GM12878 (cell line): ENCODE results near the gene HGS. TPM values are rescaled to one million over a fixed set of nuclear protein-coding genes. Genes with fewer than 3 reads are reported as not detected.

Experiments
- BACH1 ChIP-seq: fragments of 450-650 bp; IDR thresholded peaks from 2 replicates; pipeline ENCODE4 v1.6.1; 2017; ENCODE audit warnings: mild to moderate bottlenecking, borderline replicate concordance
- MTA3 ChIP-seq: IDR thresholded peaks from 2 replicates; pipeline ENCODE4 v1.6.1; 2012; ENCODE audit warnings: low read length, inconsistent platforms, borderline replicate concordance
- PAX5 ChIP-seq: IDR thresholded peaks from 2 replicates; pipeline ENCODE4 v1.6.1; 2011; ENCODE audit warnings: low read depth, low read length, borderline replicate concordance
- SREBF2 ChIP-seq: IDR thresholded peaks from 2 replicates; pipeline ENCODE4 v1.6.1; 2012; ENCODE audit warnings: mild to moderate bottlenecking, low read length
- TARDBP ChIP-seq: IDR thresholded peaks from 2 replicates; pipeline ENCODE4 v1.6.1; 2016; ENCODE audit warnings: borderline replicate concordance
- polyA plus RNA-seq, 11 experiments: library from polyadenylated mRNA; depleted of rRNA in 4 of 11; unstranded in 6 of 11; stranded (reverse) in 5 of 11; fragments of >200 nt; fragmentation: Nextera tagmentation in 4 of 11; fragmentation: Illumina TruSeq in 1 of 11; extraction: Ambion mirVana in 4 of 11; extraction: Trizol in 1 of 11; gene quantifications; 1 replicate in 1 of 11; 2 replicates in 10 of 11; pipeline versions ENCODE4 v1.2.1 to v1.2.3, GENCODE V29; 2011 to 2016; ENCODE audit warnings: inconsistent platforms in 2 of 11, missing spikeins in 2 of 11, low read depth in 1 of 11
- total RNA-seq, 4 experiments: library from RNA; depleted of rRNA in 3 of 4; stranded (reverse); fragments of >200 nt in 3 of 4; fragmentation: Illumina TruSeq in 1 of 4; extraction: Trizol in 1 of 4; gene quantifications; 2 replicates each; pipeline versions ENCODE4 v1.2.1 to v1.2.3, GENCODE V29; 2013 to 2021
- TF ChIP-seq, protein P1 (sequence below): IDR thresholded peaks from 2 replicates; pipeline ENCODE4 v1.6.1; 2012; ENCODE audit warnings: low read depth, low read length, improper control_type of control experiment
- TF ChIP-seq, protein P2 (sequence below): fragments of 450-650 bp; IDR thresholded peaks from 2 replicates; pipeline ENCODE4 v1.6.1; 2016; ENCODE audit warnings: mild to moderate bottlenecking
- TF ChIP-seq, protein P3 (sequence below): fragments of 450-650 bp; IDR thresholded peaks from 2 replicates; pipeline ENCODE4 v1.6.1; 2014; ENCODE audit warnings: mild to moderate bottlenecking
- TF ChIP-seq, protein P4 (sequence below), 3 experiments: IDR thresholded peaks in 2 of 3; conservative IDR thresholded peaks in 1 of 3; 2 replicates each; pipeline ENCODE4 v1.5.1; 2011; ENCODE audit warnings: low read depth in 3 of 3, low read length in 3 of 3, mild to moderate bottlenecking in 3 of 3, control low read depth in 2 of 3, moderate library complexity in 2 of 3, inconsistent platforms in 1 of 3, mixed read lengths in 1 of 3; ENCODE audit not compliant: control insufficient read depth in 2 of 3, insufficient read depth in 1 of 3; ENCODE audit errors: extremely low read depth in 1 of 3
- TF ChIP-seq, protein P5 (sequence below): fragments of 450-650 bp; IDR thresholded peaks from 2 replicates; pipeline ENCODE4 v1.6.1; 2017; ENCODE audit warnings: mild to moderate bottlenecking, moderate library complexity
- TF ChIP-seq, protein P6 (sequence below): IDR thresholded peaks from 2 replicates; pipeline ENCODE4 v1.6.1; 2011; ENCODE audit warnings: mild to moderate bottlenecking, low read depth, low read length, moderate library complexity; ENCODE audit not compliant: insufficient replicate concordance
- TF ChIP-seq, protein P7 (sequence below): fragments of 450-650 bp; formaldehyde crosslinking; IDR thresholded peaks from 2 replicates; pipeline ENCODE4 v1.5.0; 2022; ENCODE audit warnings: mild to moderate bottlenecking, missing genetic modification characterization

Gene HGS
- total and polyA plus RNA-seq, 10 of the 15 experiments (the other 5 are each of a cell fraction or from before 2014, with no cell fraction given) = 2.2 to 85.6 (median 55.3) TPM

DNA sequence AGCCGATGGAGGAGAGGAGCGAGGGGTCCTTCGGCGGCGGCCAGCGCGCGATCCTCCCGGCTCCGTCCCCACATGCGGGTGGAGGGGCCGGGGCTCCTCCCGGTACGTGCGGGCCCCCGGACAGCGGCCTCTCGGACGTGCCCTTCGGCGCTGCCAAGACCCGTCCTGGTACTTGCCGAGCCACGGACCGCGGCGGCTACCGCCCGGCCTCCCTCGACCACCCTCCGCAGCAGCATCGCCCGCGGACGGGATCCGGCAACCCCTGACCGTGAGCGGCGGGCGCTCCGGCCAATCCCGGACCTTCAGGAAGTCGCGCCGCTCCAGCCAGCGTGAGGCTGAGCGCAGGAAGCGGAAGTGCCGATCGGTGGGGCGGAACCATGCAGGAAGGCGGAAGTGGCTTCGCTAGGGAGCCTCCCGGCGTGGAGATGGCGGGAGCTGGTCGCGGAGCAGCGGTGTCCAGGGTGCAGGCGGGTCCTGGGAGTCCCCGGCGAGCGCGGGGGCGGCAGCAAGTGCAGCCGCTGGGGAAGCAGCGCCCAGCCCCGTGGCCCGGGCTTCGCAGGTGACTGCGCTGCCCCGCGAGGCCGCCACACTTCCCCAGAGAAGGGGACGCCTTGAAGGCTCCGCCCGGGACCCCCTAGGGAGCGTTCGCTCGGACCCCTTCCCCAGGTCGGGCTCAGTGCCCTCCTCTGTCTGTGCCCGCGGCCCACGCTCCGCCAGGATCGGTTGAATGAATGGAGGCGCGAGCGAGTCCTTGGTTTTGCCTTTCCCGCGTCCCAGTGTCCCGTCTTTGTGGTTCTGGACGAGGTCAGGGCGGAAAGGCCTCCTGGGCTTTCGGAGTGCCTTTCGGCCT lies 17.2 kb upstream of the HGS start, which contains the start of the genes CCDC137 and OXLD1 (continued):
- TF ChIP-seq MTA3 (no peak), PAX5 (peak; percentile 86; the same call in 1 of the 2 replicates), BACH1 (peak; percentile 75), SREBF2 (peak; percentile 47; the same call in 1 of the 2 replicates), TARDBP (no peak)
- TF ChIP-seq, protein P1, sequence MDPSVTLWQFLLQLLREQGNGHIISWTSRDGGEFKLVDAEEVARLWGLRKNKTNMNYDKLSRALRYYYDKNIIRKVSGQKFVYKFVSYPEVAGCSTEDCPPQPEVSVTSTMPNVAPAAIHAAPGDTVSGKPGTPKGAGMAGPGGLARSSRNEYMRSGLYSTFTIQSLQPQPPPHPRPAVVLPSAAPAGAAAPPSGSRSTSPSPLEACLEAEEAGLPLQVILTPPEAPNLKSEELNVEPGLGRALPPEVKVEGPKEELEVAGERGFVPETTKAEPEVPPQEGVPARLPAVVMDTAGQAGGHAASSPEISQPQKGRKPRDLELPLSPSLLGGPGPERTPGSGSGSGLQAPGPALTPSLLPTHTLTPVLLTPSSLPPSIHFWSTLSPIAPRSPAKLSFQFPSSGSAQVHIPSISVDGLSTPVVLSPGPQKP = peak; percentile 88
- TF ChIP-seq, protein P2, sequence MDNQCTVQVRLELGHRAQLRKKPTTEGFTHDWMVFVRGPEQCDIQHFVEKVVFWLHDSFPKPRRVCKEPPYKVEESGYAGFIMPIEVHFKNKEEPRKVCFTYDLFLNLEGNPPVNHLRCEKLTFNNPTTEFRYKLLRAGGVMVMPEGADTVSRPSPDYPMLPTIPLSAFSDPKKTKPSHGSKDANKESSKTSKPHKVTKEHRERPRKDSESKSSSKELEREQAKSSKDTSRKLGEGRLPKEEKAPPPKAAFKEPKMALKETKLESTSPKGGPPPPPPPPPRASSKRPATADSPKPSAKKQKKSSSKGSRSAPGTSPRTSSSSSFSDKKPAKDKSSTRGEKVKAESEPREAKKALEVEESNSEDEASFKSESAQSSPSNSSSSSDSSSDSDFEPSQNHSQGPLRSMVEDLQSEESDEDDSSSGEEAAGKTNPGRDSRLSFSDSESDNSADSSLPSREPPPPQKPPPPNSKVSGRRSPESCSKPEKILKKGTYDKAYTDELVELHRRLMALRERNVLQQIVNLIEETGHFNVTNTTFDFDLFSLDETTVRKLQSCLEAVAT = no peak
- TF ChIP-seq, protein P3, sequence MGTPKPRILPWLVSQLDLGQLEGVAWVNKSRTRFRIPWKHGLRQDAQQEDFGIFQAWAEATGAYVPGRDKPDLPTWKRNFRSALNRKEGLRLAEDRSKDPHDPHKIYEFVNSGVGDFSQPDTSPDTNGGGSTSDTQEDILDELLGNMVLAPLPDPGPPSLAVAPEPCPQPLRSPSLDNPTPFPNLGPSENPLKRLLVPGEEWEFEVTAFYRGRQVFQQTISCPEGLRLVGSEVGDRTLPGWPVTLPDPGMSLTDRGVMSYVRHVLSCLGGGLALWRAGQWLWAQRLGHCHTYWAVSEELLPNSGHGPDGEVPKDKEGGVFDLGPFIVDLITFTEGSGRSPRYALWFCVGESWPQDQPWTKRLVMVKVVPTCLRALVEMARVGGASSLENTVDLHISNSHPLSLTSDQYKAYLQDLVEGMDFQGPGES = peak; percentile 85
- TF ChIP-seq, protein P4, sequence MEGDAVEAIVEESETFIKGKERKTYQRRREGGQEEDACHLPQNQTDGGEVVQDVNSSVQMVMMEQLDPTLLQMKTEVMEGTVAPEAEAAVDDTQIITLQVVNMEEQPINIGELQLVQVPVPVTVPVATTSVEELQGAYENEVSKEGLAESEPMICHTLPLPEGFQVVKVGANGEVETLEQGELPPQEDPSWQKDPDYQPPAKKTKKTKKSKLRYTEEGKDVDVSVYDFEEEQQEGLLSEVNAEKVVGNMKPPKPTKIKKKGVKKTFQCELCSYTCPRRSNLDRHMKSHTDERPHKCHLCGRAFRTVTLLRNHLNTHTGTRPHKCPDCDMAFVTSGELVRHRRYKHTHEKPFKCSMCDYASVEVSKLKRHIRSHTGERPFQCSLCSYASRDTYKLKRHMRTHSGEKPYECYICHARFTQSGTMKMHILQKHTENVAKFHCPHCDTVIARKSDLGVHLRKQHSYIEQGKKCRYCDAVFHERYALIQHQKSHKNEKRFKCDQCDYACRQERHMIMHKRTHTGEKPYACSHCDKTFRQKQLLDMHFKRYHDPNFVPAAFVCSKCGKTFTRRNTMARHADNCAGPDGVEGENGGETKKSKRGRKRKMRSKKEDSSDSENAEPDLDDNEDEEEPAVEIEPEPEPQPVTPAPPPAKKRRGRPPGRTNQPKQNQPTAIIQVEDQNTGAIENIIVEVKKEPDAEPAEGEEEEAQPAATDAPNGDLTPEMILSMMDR (IDR thresholded peaks at IDR 0.05 in 2 of 3, conservative IDR thresholded peaks at IDR 0.05 in 1 of 3; ENCODE audit: control insufficient read depth in 2 of 3, extremely low read depth in 1 of 3, insufficient read depth in 1 of 3, low read depth in 3 of 3, low read length in 3 of 3) = no peak
- TF ChIP-seq, protein P5, sequence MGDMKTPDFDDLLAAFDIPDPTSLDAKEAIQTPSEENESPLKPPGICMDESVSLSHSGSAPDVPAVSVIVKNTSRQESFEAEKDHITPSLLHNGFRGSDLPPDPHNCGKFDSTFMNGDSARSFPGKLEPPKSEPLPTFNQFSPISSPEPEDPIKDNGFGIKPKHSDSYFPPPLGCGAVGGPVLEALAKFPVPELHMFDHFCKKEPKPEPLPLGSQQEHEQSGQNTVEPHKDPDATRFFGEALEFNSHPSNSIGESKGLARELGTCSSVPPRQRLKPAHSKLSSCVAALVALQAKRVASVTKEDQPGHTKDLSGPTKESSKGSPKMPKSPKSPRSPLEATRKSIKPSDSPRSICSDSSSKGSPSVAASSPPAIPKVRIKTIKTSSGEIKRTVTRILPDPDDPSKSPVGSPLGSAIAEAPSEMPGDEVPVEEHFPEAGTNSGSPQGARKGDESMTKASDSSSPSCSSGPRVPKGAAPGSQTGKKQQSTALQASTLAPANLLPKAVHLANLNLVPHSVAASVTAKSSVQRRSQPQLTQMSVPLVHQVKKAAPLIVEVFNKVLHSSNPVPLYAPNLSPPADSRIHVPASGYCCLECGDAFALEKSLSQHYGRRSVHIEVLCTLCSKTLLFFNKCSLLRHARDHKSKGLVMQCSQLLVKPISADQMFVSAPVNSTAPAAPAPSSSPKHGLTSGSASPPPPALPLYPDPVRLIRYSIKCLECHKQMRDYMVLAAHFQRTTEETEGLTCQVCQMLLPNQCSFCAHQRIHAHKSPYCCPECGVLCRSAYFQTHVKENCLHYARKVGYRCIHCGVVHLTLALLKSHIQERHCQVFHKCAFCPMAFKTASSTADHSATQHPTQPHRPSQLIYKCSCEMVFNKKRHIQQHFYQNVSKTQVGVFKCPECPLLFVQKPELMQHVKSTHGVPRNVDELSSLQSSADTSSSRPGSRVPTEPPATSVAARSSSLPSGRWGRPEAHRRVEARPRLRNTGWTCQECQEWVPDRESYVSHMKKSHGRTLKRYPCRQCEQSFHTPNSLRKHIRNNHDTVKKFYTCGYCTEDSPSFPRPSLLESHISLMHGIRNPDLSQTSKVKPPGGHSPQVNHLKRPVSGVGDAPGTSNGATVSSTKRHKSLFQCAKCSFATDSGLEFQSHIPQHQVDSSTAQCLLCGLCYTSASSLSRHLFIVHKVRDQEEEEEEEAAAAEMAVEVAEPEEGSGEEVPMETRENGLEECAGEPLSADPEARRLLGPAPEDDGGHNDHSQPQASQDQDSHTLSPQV = no peak
- TF ChIP-seq, protein P6, sequence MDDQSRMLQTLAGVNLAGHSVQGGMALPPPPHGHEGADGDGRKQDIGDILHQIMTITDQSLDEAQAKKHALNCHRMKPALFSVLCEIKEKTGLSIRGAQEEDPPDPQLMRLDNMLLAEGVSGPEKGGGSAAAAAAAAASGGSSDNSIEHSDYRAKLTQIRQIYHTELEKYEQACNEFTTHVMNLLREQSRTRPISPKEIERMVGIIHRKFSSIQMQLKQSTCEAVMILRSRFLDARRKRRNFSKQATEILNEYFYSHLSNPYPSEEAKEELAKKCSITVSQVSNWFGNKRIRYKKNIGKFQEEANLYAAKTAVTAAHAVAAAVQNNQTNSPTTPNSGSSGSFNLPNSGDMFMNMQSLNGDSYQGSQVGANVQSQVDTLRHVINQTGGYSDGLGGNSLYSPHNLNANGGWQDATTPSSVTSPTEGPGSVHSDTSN = peak; percentile 99
- TF ChIP-seq, protein P7, sequence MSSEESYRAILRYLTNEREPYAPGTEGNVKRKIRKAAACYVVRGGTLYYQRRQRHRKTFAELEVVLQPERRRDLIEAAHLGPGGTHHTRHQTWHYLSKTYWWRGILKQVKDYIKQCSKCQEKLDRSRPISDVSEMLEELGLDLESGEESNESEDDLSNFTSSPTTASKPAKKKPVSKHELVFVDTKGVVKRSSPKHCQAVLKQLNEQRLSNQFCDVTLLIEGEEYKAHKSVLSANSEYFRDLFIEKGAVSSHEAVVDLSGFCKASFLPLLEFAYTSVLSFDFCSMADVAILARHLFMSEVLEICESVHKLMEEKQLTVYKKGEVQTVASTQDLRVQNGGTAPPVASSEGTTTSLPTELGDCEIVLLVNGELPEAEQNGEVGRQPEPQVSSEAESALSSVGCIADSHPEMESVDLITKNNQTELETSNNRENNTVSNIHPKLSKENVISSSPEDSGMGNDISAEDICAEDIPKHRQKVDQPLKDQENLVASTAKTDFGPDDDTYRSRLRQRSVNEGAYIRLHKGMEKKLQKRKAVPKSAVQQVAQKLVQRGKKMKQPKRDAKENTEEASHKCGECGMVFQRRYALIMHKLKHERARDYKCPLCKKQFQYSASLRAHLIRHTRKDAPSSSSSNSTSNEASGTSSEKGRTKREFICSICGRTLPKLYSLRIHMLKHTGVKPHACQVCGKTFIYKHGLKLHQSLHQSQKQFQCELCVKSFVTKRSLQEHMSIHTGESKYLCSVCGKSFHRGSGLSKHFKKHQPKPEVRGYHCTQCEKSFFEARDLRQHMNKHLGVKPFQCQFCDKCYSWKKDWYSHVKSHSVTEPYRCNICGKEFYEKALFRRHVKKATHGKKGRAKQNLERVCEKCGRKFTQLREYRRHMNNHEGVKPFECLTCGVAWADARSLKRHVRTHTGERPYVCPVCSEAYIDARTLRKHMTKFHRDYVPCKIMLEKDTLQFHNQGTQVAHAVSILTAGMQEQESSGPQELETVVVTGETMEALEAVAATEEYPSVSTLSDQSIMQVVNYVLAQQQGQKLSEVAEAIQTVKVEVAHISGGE (CRISPR knock-in tag) = no peak
